Measurements from ENCODE around the gene LHFPL3. TPM values are rescaled to one million over a fixed set of nuclear protein-coding genes. Genes with fewer than 3 reads are reported as not detected.

LHFPL3 gene
- total RNA-seq, 1 experiment from 2014 or later = not detected

GRCh38 chr7:104895522-104896236 lies 567.3 kb downstream of the LHFPL3 start:
- Histone ChIP-seq H3K27ac (ENCODE audit: low read depth, low read length, poor library complexity, severe bottlenecking) (no peak overlapping the region), H3K4me1 (ENCODE audit: insufficient read depth, low read length, poor library complexity, severe bottlenecking) (no peaks in the 10 kb centered on the region), H3K9me3 (ENCODE audit: low read depth, low read length, poor library complexity, severe bottlenecking) (no peaks in the 10 kb centered on the region), H3K36me3 (ENCODE audit: insufficient read depth, low read length, poor library complexity, severe bottlenecking) (no peaks in the 10 kb centered on the region), H3K27me3 (replicated peaks; ENCODE audit: insufficient read depth, low read depth, low read length, poor library complexity) (no peaks in the 10 kb centered on the region), H3K4me3 (ENCODE audit: low read depth, low read length, poor library complexity, severe bottlenecking) (no peak overlapping the region)
- ChIA-PET POLR2A (ENCODE audit: low non-redundant PET) (no interaction called here), CTCF (no interaction called here)
- DNase-seq (ENCODE audit: low spot score) = no peak
- intact Hi-C loops (cut with micrococcal nuclease; ENCODE audit: unreplicated experiment) = no loop called here
- BruUV-seq (replicated peaks) = no TSS peak
- TF ChIP-seq, protein P1, sequence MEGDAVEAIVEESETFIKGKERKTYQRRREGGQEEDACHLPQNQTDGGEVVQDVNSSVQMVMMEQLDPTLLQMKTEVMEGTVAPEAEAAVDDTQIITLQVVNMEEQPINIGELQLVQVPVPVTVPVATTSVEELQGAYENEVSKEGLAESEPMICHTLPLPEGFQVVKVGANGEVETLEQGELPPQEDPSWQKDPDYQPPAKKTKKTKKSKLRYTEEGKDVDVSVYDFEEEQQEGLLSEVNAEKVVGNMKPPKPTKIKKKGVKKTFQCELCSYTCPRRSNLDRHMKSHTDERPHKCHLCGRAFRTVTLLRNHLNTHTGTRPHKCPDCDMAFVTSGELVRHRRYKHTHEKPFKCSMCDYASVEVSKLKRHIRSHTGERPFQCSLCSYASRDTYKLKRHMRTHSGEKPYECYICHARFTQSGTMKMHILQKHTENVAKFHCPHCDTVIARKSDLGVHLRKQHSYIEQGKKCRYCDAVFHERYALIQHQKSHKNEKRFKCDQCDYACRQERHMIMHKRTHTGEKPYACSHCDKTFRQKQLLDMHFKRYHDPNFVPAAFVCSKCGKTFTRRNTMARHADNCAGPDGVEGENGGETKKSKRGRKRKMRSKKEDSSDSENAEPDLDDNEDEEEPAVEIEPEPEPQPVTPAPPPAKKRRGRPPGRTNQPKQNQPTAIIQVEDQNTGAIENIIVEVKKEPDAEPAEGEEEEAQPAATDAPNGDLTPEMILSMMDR (conservative IDR thresholded peaks at IDR 0.05; ENCODE audit: low read depth, low read length) = no peak
- TF ChIP-seq EZH2 (IDR thresholded peaks at IDR 0.05; ENCODE audit: borderline replicate concordance, low read depth, low read length, poor library complexity, severe bottlenecking) = no peak

DNA sequence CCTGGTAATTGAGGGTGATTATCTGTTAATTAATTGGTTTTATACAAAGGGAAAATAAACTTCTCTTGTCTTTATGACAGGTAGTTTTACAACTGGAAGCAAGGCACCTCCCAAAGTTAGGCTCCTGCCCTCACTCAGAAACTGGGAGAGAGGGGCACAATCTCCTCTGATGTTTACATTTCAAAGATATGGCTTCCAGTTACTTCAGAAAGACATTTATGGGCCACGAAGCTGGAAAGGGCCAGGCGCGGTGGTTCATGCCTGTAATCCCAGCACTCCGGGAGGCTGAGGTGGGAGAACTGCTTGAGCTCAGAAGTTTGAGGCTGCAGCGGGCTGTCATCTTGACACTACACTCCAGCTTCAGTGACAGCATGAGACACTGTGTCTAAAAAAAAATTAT lies 570.0 kb downstream of the LHFPL3 start:
- no peaks in the 10 kb centered on the region for H3K9me3 ChIP-seq (ENCODE audit: low read depth, low read length, poor library complexity, severe bottlenecking)
- H3K27ac ChIP-seq (ENCODE audit: low read depth, low read length, poor library complexity, severe bottlenecking) = no peak overlapping the region
- DNase-seq (ENCODE audit: low spot score) = no peak
- ChIA-PET POLR2A (ENCODE audit: low non-redundant PET) (no interaction called here), CTCF (no interaction called here)
- no peak overlapping the region for H3K4me3 ChIP-seq (ENCODE audit: low read depth, low read length, poor library complexity, severe bottlenecking)
- no peaks in the 10 kb centered on the region for H3K27me3 ChIP-seq (replicated peaks; ENCODE audit: insufficient read depth, low read depth, low read length, poor library complexity)
- H3K36me3 ChIP-seq (ENCODE audit: insufficient read depth, low read length, poor library complexity, severe bottlenecking) = no peaks in the 10 kb centered on the region
- no TSS peak for BruUV-seq (replicated peaks)
- no peaks in the 10 kb centered on the region for H3K4me1 ChIP-seq (ENCODE audit: insufficient read depth, low read length, poor library complexity, severe bottlenecking)
- intact Hi-C loops (cut with micrococcal nuclease; ENCODE audit: unreplicated experiment) = no loop called here
- TF ChIP-seq EZH2 (IDR thresholded peaks at IDR 0.05; ENCODE audit: borderline replicate concordance, low read depth, low read length, poor library complexity, severe bottlenecking) = no peak
- TF ChIP-seq, protein P1 (conservative IDR thresholded peaks at IDR 0.05; ENCODE audit: low read depth, low read length) = no peak

DNA sequence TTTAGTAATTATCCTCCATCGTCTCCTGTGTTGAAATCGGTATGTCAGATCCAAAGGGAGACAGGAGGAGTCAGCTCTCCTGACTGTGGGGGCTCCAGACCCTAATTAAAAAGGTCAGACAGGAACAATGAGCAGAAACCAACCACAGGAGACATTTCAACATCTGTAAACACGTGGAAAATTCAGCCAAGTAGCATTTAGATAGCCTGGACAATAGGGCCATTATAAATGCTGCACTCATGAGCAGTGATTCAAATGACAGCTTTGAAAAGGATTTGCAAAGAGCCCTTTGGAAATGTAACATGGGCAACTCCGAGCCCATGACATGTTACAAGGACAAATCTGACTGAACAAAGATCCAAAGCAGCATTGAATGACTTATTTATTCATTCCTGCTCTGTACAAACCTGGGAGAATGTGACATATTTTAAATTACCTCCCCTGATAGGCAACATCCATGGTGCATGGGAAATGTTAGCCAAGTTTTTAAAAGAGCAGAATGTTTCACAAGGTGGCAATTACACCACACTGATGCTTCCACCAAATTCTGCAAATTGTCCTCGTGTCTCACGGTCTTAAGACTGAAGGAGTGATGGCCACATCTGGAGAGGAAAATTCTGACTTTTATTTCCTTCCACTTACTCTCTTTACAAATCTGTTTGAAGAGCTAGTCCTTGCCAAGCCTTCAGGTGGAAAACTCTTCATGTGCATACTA lies 572.3 kb downstream of the LHFPL3 start:
- ChIA-PET CTCF (no interaction called here), POLR2A (ENCODE audit: low non-redundant PET) (no interaction called here)
- H3K4me3 ChIP-seq (ENCODE audit: low read depth, low read length, poor library complexity, severe bottlenecking) = no peak overlapping the region
- intact Hi-C loops (cut with micrococcal nuclease; ENCODE audit: unreplicated experiment) = no loop called here
- H3K27me3 ChIP-seq (replicated peaks; ENCODE audit: insufficient read depth, low read depth, low read length, poor library complexity) = peaks cover 2% of the 10 kb centered on the region
- no peaks in the 10 kb centered on the region for H3K4me1 ChIP-seq (ENCODE audit: insufficient read depth, low read length, poor library complexity, severe bottlenecking)
- H3K36me3 ChIP-seq (ENCODE audit: insufficient read depth, low read length, poor library complexity, severe bottlenecking) = no peaks in the 10 kb centered on the region
- no peak overlapping the region for H3K27ac ChIP-seq (ENCODE audit: low read depth, low read length, poor library complexity, severe bottlenecking)
- no peak for DNase-seq (ENCODE audit: low spot score)
- no peak for TF ChIP-seq EZH2 (IDR thresholded peaks at IDR 0.05; ENCODE audit: borderline replicate concordance, low read depth, low read length, poor library complexity, severe bottlenecking)
- TF ChIP-seq, protein P1 (conservative IDR thresholded peaks at IDR 0.05; ENCODE audit: low read depth, low read length) = no peak
- no peaks in the 10 kb centered on the region for H3K9me3 ChIP-seq (ENCODE audit: low read depth, low read length, poor library complexity, severe bottlenecking)
- no TSS peak for BruUV-seq (replicated peaks)

Data from A673 (cell line).